Activated CD4-positive, alpha-beta T cell treated with anti-CD3 and anti-CD28 coated beads for 48 hours (primary cell): ENCODE measurements around the gene ZHX3.

Experiments
- DNase-seq: peaks from one replicate; pipeline ENCODE4 v3.0.0-alpha.2; 2020

Gene ZHX3

DNA sequence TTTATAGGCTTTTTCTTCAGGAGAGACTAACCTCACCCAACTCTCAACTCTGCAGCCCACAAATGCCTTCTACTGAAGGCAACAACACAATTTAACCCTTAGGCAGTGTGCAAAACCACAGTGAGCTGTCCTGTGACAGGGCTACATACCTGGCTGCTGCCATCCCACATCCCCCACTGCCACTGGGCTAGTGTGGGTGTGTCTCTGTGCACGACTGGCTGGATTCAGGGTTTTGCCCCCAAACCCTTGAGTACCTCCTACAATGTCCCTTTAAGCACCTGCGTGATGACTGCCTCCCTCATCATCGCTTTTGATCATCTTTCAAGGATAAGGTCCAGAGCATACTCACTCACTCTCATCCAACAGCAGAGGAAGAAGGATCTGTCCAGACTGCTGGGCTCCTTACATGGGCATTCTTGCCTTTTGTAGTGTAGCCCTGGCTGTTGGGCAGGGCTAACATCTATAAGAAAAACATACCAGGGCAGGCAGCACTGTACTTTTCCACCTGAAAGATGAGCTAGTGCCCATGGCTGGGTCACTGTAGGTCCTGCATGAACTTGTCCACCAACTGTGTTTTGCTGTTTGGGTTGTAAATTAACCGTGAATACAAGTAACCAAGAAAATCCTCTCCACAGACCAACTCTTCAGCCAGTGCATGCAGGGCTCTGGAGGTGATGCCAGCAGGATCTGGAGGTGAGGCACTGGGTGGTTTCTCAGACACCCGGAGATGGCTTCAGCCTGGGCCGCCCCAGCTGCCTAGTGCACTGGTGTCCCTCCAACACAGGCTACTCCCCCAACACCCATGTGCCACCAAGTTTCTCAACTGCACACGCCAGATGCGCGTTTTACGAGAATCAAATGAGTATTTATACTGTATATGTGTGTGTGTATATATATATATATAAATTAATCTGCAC is 135.0 kb downstream of the ZHX3 start:
- no peak for DNase-seq

DNA sequence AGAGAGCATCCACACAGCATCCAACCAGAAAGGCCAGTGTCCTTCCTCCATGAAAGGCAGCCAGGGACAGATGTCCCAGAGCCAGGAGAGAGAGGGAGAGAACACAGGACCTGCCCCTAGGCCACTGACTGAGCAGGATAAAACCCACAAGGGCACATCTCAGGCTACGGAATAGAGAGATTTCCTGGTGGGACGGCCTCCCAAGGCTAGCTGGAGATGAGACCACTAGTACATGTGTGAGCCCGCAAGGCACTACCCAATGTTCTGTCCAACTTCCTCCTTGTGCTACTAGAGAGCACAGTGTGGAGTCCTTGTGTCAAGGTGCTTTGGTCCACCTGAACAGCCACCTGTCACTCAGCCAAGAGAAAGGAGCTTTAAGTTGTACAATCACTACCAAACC is 136.0 kb downstream of the ZHX3 start:
- DNase-seq = no peak

DNA sequence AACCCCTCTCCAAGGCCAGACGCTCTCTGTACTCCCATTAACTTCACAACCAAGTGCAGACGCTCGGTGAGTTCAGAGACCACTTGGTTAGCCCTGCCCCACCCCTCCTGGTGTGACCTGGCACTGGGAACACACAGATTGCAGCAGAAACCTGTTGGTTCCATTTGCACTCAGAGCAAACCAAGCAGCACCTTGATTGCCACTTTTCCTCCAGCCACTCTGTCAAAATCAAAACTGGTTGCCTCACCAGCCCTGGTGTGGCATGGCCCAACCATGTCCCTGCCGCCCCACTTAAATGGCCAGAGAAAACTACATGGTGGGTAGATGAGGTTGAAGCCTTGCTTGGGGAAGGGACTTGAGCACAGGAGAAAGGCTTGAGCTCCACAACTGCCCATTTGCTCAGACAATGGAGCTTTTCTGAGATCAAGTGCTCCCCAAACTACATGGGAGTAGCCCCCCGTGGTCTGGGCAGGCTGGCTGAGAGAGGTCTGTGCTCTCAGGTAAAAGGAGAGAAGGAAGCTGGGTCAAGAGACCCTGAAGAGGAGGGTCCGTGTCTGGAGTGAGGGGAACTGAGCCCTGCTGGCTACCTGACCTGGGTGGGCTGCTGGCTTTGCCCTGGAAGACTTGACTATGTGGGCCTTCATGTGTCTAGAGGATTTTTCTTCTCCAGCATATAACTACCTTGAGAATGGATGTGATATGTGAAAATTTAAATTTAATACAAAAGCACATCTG is 136.8 kb downstream of the ZHX3 start:
- no peak for DNase-seq

DNA sequence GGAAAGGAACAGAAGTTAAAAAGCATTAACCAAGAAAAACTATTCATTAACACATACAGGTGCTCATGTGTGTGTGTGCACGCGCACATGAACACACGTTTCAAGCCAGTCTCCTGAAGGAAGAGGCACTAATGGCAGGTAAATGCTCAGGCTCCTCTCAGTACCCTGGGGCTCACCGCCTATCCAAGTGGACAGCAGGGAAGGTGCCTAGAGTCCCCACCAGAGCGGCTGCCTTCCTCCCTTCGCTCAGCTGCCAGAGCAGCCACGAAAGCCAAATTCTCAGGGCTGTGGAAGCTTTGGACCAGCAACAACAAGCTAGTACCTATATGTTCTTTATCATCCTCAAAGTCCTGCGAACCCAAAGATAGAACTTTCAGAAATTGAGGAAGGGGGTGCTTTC is 137.6 kb downstream of the ZHX3 start:
- DNase-seq = no peak

DNA sequence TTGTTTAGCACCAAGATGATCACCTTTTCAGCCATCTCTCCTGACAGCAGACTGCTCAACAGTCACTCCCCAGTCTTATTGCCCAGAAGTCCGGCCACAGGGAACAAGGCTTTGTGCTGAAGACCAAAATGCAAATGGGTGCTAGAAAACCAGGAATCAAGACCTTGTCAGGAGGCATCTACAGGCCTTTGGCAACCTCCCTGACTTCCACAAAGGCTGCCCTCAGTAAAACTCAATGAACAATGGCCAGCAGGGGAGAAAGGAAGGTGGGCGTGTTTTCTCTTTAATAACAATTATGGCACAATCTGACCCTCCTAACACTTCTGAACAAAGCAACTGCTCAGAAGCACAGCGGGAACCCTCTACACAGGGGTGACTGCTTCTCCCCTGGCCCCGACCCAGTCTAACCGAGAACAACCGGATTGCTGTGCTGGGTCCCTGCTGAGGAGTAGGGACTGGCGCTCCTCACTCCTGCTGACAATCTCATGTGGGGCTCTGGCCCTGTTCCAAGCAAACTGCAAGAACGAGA is 138.6 kb downstream of the ZHX3 start:
- DNase-seq = no peak

DNA sequence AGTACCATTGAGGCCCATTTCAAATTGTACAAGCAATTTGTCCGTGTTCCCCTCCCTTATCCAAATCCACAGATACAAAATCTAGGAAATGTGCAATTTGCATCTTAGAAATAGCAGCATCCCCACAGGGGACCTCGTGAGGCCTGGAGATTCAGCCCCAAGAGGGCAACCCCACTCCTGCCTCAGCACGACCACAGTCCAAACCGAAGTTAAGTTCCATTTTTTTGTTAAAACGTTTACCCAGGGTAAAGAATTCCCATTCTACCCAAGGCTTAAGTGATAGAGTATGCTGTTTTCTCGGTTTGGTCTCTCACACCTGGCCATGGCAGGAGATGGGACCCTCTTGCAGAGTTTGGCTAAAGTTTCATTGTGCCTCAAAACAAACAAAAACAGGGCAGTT is 139.0 kb downstream of the ZHX3 start:
- DNase-seq = no peak

DNA sequence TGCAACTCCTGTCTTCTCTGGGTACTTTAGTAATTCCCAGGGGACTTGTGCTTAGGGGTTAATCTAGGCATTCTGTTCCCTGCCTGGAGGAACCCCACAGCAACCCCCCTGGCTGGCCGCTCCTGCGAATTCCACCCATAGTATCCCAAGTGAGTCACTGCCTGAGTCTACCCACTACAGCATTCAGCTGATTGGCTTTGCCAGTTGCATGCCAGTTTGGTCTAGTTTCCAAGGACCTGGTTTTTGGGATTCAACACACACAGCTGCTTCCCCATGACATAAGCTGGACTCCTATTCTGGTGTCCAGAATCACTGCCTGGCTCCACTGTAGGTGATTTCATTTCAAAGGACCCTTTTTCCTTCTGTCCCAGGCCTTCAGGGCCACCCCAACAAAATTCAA is 139.9 kb downstream of the ZHX3 start:
- no peak for DNase-seq

DNA sequence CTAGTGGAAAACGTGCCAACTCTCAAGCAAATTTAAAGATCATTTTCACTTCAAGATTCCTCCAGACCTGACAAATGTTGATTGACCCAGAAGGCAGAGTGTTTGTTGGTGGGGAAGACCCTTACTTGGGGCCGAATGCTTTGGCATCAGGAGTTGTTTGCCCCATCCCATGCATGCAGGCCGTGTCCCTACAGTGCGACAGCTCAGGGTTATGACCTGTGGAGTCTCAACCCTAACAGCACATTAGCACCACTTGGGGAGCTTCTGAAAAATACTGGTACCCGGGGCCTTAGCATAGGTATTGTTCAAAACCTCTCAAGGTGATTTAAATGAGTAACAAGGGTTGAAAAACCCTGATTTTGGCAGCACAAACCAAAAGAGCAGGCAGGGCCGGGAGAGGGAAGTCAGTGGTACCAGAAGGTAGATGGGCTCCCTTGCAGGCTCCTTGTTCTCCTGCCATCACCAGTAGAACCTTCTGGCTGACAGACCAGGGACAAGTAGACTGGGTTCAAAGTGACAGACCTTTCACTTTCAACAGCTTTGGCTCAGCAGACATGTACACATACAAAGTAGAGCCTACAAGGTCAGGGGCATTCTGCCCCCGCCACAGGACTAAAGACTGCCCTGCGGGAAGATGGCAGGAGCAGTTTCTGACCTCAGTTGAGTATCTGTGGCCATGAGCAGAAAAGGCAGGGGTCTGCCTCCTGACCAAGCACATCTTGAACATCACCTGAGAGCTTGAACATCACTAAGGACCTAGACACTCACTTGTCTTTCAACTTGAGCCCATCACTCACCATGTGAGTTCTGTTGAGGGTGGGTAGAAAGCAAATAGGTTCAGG is 140.6 kb downstream of the ZHX3 start:
- DNase-seq = no peak

DNA sequence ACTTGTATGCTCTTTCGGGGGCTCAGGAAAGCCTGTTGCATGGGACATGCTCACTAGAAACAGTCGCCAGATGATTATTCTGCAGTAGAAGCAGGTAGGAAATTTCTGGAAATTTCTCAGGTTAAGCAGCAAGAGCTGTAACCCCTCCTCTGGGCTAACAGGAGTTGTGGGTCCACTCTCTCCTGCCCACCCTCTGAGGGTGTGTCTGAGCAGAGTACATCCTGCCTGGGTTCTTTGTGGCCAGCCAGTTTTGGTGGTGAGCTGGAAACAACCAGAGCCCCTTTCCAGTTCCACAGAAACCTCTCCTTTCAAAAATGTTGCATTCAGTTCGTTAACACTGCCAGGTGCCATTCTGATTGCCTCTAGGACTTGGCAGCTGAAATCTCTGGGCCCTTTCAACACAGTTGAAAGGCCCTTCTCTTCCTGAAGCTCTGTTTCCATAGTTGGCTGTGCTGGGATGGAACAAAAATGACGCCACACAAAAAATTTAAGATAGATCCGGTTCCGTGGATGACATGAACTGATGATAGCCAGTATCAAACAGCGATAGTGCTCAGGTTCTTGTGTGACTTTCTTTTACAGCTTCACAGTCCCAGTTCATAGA is 141.7 kb downstream of the ZHX3 start:
- DNase-seq = no peak

DNA sequence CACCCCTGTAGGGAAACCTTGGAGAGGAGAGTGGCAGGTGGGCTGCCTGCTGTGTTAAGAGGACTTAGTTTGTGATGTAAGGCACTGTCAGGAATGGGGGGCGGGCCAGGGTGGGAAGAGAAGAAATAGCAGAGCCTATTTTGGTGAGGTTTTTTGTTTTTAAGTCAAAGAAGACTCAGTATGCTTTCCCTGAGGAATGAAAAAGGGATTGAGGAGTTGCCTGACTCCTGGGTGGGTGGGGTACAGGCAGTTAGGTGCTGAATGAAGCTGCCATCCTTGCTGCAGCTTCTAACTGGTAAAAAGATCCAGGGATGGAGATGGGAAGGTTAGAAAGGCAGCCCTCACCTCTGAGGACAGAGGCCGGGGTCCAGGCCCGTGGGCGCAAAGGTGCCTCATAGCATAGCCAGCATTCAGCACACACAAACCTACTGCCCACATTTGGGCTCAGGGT is 142.3 kb downstream of the ZHX3 start:
- DNase-seq = no peak

DNA sequence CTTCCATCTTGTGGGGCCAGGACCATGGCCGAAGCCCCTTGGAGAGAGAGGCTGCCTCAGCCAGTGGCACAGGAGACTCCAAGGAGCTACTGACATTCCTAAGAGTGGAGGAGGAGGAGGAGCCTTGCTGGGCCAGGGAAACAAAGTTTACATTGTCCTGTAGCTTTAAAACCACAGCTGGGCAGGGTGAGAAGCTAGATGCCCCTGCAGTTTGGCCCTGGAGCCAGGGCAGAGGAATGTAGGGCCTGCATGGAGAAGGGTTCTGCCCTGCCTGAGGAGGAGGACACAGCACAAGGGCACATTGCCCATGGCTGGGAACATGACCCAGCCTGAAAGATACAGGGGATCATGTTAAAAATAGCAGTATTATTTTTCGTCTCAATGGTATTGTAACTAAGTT is 142.7 kb downstream of the ZHX3 start:
- DNase-seq = no peak

DNA sequence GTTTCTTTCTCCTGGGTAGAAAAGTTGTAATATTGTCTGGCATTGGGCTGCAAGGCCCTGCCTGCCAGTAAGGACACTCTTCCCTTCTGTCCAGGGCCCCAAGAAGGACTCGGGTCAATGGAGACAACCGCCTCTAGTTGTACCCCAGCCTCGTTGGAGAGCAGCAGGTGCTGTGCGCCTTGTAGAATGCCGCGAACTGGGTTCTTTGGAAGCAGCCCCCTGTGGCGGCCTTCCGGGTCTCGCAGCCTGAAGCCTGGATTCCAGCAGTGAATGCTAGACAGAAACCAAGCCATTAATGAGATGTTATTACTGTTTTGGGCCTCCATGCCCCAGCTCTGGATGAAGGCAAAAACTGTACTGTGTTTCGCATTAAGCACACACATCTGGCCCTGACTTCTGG is 143.2 kb downstream of the ZHX3 start:
- no peak for DNase-seq

DNA sequence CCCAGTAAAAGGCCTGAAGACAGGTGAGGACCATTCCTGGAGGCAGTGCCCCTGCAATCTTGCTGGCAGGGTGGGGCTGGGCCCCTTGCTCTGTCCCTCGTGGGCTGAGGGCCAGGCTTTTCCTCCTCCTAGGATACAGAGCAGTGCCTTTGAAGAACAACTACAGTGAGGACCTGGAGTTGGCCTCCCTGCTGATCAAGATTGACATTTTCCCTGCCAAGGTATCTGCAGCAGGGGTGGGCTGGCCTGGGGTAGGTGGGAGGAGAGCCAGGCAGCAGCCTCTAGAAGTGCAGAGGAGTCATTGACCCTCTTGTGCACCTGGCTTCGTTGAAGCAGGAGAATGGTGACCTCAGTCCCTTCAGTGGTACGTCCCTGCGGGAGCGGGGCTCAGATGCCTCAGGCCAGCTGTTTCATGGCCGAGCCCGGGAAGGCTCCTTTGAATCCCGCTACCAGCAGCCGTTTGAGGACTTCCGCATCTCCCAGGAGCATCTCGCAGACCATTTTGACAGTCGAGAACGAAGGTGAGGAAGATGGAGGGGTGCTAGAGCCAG is 143.7 kb downstream of the ZHX3 start:
- no peak for DNase-seq

DNA sequence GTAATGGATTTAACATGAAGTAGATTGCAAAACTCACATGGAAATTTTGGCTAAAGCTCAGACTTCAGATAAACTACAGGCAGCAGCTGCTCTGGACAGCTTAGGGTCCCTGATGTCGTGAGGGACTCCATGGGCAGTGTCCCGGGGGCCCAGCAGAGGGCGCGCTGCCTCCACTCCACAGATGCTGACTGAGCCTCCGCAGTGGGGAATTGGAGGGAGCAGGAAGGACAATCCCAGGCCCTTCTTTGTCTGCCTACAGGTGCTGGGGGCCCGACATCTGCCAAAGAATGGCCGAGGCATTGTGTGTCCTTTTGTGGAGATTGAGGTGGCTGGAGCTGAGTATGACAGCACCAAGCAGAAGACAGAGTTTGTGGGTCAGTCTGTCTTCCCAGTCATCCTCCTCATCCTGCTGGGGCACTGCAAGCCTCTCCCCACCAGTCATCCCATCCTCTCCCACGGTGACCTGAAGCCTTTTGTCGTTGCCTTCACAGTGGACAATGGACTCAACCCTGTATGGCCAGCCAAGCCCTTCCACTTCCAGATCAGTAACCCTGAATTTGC is 144.3 kb downstream of the ZHX3 start:
- peak; percentile 75 for DNase-seq

DNA sequence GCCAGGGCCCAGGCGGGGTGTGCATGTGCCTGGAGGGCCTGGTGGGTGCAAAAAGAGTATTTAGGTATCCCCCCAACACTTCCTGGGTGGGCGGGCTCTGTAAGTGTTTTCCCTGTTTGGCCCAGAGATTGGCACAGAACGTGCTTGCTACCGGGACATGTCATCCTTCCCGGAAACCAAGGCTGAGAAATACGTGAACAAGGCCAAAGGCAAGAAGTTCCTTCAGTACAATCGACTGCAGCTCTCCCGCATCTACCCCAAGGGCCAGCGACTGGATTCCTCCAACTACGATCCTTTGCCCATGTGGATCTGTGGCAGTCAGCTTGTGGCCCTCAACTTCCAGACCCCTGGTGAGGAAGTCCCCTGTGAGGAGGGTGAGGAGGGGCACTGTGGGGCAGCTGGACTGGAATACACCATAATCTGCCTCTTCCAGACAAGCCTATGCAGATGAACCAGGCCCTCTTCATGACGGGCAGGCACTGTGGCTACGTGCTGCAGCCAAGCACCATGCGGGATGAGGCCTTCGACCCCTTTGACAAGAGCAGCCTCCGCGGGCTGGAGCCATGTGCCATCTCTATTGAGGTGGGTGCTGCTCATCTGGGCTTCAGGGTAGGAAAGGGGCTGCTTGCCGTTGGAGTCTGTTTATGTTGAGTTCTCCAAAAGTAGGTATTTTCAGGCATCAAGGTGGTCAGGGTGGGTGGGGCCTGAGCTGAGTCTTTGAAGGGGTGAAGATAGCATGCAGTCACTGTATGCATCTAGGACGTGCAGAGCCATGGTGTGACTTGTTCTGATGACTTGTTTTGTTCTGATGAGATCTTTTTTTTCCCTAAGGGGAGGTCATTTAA is 145.0 kb downstream of the ZHX3 start:
- DNase-seq = peak; percentile 1

DNA sequence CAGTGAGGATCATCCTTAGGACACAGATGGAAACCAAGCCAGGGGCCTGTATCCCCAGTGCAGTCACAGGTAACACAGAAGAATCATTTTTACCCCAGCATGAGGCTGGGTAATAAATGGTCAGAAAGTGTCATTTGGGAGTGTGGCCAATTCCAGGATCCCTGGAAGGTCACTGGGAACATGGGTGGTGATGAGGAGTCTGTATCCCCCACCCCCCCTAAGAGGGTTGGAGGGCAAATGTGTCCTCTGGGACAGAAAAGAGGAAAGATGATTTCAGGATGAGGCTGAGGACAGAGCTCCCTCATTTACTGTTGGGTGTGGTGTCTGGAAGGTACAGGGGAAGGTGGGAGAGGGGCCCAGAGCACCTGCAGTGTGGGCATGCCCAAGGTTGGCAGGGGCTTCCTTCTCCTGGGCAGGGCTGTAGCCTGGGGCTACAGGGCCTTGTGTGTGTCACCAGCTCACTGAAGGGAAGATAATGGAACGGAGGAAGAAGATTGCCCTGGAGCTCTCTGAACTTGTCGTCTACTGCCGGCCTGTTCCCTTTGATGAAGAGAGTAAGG is 145.7 kb downstream of the ZHX3 start:
- DNase-seq = no peak

DNA sequence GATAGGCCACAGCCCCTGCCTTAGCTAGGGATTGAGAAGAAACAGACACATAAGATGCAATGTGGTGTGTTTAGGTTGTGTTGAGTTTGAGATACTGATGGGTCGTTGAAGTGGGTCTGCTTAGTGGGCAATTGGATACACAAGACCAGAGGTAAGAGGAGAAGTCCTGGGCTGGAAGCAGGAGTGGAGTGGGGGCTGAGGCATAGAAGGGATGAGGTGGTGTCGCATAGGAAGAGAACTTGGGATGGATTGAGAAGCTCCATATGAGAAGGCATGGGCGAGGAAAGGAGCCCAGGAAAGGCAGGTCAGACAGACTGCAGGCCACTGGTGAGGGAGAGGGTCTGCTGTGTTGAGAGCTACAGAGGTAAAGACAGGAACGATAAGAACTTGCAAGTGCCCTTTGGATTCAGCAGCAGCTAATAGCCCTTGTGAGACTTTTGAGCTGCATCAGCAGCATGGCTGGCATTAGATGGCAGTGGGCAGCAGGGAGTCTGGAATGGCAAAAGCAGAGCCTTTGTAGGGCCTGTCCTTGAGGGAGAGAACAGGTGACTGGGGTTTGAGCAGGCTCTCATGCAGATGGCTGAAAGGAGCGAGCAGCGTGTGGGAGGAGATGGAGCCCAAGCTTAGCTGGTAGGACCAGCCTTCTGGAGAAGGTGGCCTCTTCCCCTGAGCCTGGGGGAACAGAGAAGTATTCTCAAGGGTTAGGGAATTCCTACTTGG is 147.0 kb downstream of the ZHX3 start:
- DNase-seq = no peak

DNA sequence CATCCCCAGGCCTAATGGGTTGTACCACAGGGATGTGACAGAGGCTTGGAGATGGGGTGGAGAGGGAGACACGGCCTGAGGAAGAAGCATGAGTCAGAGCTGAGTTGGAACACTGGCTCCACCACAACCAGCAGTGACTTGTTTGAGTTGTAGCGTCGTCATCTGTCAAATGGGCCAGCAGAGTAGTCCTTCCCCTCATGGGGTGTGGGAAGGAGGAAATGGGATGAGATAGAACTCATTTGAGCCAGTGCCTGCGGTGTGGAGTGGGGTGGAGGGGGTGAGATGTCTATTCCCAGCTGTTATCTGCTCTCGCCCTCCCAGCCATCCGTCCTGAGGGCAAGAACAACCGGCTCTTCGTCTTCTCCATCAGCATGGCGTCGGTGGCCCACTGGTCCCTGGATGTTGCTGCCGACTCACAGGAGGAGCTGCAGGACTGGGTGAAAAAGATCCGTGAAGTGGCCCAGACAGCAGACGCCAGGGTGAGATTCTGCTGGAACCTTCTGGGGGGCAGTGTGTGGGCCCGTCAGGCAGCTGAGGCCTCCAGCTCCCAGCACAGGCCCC is 147.7 kb downstream of the ZHX3 start:
- DNase-seq = no peak

DNA sequence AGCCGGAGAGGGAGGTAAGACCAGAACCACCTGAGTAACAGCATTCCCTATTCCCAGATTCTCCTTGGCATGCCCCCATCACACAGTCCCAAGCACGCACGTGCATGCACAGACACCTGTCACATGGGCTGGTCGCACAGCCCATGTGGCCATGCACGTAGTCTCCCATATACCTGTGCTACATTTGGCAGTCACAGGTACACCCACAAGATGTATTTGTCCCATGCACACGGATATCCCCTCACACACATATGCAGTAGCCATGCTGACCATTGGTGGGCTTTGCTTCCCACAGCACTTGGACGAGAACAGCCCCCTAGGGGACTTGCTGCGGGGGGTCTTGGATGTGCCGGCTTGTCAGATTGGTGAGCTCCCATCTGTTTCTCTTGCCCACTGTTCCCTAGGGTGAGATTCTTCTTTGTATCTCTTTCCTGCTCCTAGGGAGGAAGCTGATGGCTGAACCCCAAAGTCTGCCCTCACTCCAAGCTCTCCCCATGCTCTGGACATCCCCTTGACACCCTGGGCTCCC is 148.3 kb downstream of the ZHX3 start:
- DNase-seq = no peak
